Activated T-cell treated with anti-CD3 and anti-CD28 coated beads, Interleukin-2, amount 50 U/mL, for 1 hour (primary cell): ENCODE measurements around the gene RABL6.

Source experiments
- DNase-seq: peaks from one replicate; pipeline ENCODE4 v3.0.0-alpha.2; 2020

RABL6 gene

DNA sequence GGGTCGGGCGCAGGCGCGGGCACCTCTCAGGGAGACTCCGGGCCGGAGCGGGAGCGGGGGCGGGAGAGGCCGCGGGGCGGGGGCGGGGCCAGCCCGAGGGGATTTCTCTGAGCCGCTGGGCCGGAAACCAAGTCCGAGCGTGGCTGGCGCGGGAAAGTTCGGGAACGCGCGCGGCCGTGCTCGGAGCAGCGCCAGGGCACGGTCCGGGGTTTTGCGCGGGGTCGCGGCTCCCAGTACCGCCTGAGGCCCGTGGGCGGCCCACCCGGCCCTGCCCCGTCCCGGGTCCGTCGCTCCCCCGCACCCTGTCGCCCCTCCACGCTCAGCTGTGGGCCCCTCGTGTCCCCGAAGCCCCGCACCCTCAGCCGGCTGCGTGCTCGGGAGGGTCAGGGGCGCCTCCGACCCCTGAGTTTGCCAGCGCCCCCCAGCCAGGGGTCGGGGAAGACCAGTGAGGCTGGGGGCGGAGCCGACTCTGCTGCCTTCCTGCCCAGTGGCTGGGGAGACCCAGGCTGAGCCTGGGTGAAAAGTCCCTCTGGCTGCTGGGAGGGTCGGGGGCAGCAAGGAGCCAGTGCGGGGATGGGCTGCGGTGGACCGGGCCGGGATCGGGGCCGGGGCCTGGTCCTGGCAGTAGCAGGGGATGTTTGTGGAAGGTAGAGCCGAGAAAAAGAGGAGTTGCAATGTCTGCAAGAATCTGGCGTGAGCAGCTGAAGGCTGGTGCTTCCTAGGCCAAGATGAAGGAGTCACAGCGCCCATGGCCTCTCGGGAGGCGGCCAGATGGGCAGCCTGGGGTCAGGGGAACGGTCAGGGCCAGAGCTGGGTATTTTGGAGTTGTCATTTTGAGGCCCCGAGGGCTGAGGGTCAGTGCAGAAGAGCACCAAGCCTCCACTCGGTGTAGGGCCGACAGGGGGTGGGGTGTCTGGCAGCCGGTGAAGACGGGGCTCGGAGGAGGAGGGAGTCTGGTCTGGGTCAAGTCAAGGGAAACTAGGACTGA lies 79.2 kb downstream of the RABL6 start:
- no peak for DNase-seq

DNA sequence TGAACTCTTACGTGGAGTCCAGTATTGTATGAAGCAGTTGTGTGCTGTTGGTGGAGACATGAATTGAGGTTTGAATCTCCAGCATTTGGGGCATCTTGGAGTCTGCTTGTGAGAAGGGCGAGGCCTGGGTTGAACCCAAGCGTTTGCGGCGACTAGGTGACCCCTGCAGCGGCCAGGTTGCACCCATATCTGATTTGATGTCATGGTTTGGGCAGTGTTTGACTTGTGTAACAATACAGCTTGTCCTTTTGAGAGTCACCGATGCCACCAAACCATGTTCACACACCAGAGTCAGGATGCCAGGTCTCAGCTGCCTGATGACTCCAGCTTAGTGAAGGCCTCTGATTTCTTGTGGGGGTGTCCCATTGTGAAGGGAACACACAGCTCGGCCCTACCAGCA lies 80.7 kb downstream of the RABL6 start:
- DNase-seq: no peak

GRCh38 chr9:136889858-136890257 lies 82.1 kb downstream of the RABL6 start:
- no peak for DNase-seq

- DNase-seq: no peak
Observed at GRCh38 chr9:136890661-136891060, 82.9 kb downstream of the RABL6 start.
